Stimulated activated CD8-positive, alpha-beta memory T cell treated with anti-CD3 and anti-CD28 coated beads, Interleukin-12 subunit alpha, Interleukin-12 subunit beta, amount 100 ng/mL, for 24 hours (primary cell): ENCODE results near the gene DEFB121.

Experiments used
- DNase-seq: peaks from one replicate; pipeline ENCODE4 v3.0.0-alpha.2; 2020; ENCODE audit errors: extremely low read depth

The DEFB121 gene

DNA sequence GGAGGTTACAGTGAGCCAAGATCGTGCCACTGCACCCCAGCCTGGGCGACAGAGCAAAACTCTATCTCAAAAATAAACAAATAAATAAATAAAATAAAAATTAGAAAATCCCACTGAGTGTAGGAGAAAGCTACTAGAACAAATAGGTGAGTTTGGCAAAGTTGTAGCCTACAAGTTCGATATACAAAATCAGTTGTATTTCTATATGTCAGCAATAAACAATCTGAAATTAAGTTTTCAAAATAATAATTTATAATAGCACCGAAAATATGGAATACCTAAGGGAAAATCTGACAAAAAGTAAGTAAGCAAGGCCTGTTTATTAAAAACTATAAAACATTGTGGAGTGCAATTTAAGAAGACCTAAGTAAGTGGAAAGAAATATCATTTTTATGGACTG is 42.7 kb downstream of the DEFB121 start:
- no peak for DNase-seq

DNA sequence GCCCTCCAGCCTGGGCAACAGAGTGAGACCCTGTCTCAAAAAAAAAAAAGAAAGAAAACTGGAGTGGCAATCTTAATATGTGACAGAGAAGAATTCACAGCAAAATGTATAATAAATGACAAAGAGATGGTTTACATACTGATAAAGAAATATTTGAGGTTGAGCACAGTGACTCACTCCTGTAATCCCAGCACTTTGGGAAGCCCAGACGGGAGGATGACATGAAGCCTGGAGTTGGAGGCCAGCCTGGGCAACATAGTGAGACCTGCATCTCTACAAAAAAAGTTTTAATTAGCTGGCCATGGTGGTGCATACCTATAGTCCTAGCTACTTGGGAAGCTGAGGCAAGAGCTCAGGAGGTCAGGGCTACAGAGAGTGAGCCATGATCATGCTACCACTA is 50.0 kb downstream of the DEFB121 start:
- DNase-seq: no peak
